GM12878 (cell line): ENCODE data around the gene NDUFV2. TPM values are rescaled to one million over a fixed set of nuclear protein-coding genes. Genes with fewer than 3 reads are reported as not detected.

Experiments used
- ATAC-seq: fragments of 200-7000 bp; cut with Tn5 transposase; 3 replicates; pipeline ENCODE4 v1.9.1; 2020; ENCODE audit warnings: mild to moderate bottlenecking, moderate library complexity
- BruUV-seq: library from RNA; stranded (reverse); fragments of 400-500 nt; replicated peaks from 2 replicates; lab custom pipeline; 2021; lab: Mats Ljungman, UMichigan
- CTCF ChIA-PET: fragments of 300-600 bp; sonication (Branson Sonifier 250); formaldehyde crosslinking; extraction: SDS; loops from one replicate; lab custom pipeline; 2021; ENCODE audit warnings: inconsistent platforms; lab: Yijun Ruan, JAX
- POLR2A ChIA-PET: fragments of 350-600 bp; formaldehyde crosslinking; extraction: SDS; loops from one replicate; lab custom pipeline; 2021; ENCODE audit warnings: inconsistent platforms; lab: Charles Lee
- RAD21 ChIA-PET: fragments of 300-600 bp; sonication (Branson Sonifier 250); formaldehyde crosslinking; loops from one replicate; lab custom pipeline; 2023; ENCODE audit warnings: antibody characterized with exemption; ENCODE audit not compliant: unreplicated experiment; lab: Charles Lee
- SMC1A ChIA-PET: fragments of 300-600 bp; sonication (Branson Sonifier 250); formaldehyde crosslinking; loops from one replicate; lab custom pipeline; 2023; ENCODE audit not compliant: unreplicated experiment, uncharacterized antibody; lab: Charles Lee
- DNase-seq: peaks from one replicate; pipeline ENCODE4 v3.0.0-alpha.2; 2011; ENCODE audit warnings: low read depth, low spot score
- FAIRE-seq: peaks from 3 replicates; lab custom pipeline; 2011; peaks lifted over from hg19 to GRCh38; lab: Jason Lieb, UNC
- H2AFZ ChIP-seq: 2 replicates; pipeline ENCODE4 v1.6.0; 2011; ENCODE audit warnings: low read depth, low read length, control low read depth; ENCODE audit not compliant: control insufficient read depth
- H3K27ac ChIP-seq: 2 replicates; pipeline ENCODE4 v1.5.1; 2011; ENCODE audit warnings: control low read depth; ENCODE audit not compliant: control insufficient read depth, insufficient read depth
- H3K27me3 ChIP-seq, 2 experiments: replicated peaks in 1 of 2; 2 replicates each; pipeline versions ENCODE4 v1.6.0 to v1.6.1; 2011; ENCODE audit warnings: low read length in 1 of 2; ENCODE audit not compliant: control insufficient read depth in 2 of 2, insufficient read depth in 2 of 2
- H3K36me3 ChIP-seq, 2 experiments: 2 replicates each; pipeline ENCODE4 v1.5.1; 2011; ENCODE audit warnings: low read length in 1 of 2; ENCODE audit not compliant: control insufficient read depth in 2 of 2, insufficient read depth in 2 of 2
- H3K4me1 ChIP-seq: 2 replicates; pipeline ENCODE4 v1.6.1; 2011; ENCODE audit warnings: mild to moderate bottlenecking, low read length, moderate library complexity, mixed read lengths; ENCODE audit not compliant: control insufficient read depth, insufficient read depth
- H3K4me2 ChIP-seq: 2 replicates; pipeline ENCODE4 v1.6.0; 2011; ENCODE audit warnings: control low read depth; ENCODE audit not compliant: control insufficient read depth, insufficient read depth
- H3K4me3 ChIP-seq: fragments of 200-600 bp; sonication (generic); 2 replicates; pipeline ENCODE4 v1.5.1; 2016
- H3K79me2 ChIP-seq: 2 replicates; pipeline ENCODE4 v1.6.0; 2011; ENCODE audit warnings: low read length; ENCODE audit not compliant: control insufficient read depth, insufficient read depth
- H3K9ac ChIP-seq: 2 replicates; pipeline ENCODE4 v1.8.0; 2011; ENCODE audit warnings: low read length, control low read depth, mixed read lengths; ENCODE audit not compliant: control insufficient read depth, insufficient read depth
- H3K9me3 ChIP-seq: replicated peaks from 3 replicates; pipeline ENCODE4 v1.5.1; 2011; ENCODE audit warnings: mild to moderate bottlenecking, low read length; ENCODE audit not compliant: control insufficient read depth, insufficient read depth
- H4K20me1 ChIP-seq: 2 replicates; pipeline ENCODE4 v1.6.0; 2011; ENCODE audit not compliant: control insufficient read depth, insufficient read depth
- BCL11A ChIP-seq: IDR thresholded peaks from 2 replicates; pipeline ENCODE4 v1.6.1; 2011; ENCODE audit warnings: low read depth, low read length
- BRCA1 ChIP-seq: IDR thresholded peaks from 2 replicates; pipeline ENCODE4 v1.6.1; 2011; ENCODE audit warnings: low read depth, low read length, improper control_type of control experiment
- CBFB ChIP-seq: IDR thresholded peaks from 2 replicates; pipeline ENCODE4 v1.6.1; 2016; ENCODE audit warnings: antibody characterized with exemption, low read depth
- ESRRA ChIP-seq: IDR thresholded peaks from 2 replicates; pipeline ENCODE4 v1.6.1; 2012; ENCODE audit warnings: mild to moderate bottlenecking, low read length, improper control_type of control experiment
- GATAD2B ChIP-seq: fragments of 450-650 bp; conservative IDR thresholded peaks from 2 replicates; pipeline ENCODE4 v1.6.1; 2017; ENCODE audit warnings: low read depth, mild to moderate bottlenecking, moderate library complexity
- HDGF ChIP-seq: fragments of 450-650 bp; IDR thresholded peaks from 2 replicates; pipeline ENCODE4 v1.6.1; 2016; ENCODE audit warnings: antibody characterized with exemption
- MEF2B ChIP-seq: fragments of 450-650 bp; IDR thresholded peaks from 2 replicates; pipeline ENCODE4 v1.6.1; 2018; ENCODE audit warnings: mild to moderate bottlenecking, moderate library complexity; ENCODE audit not compliant: partially characterized antibody, poor library complexity, severe bottlenecking
- MXI1 ChIP-seq: fragments of 150-350 bp; IDR thresholded peaks from 2 replicates; pipeline ENCODE4 v1.6.1; 2011; ENCODE audit warnings: low read depth, mild to moderate bottlenecking, inconsistent platforms, low read length, improper control_type of control experiment
- NFIC ChIP-seq: IDR thresholded peaks from 2 replicates; pipeline ENCODE4 v1.6.1; 2012; ENCODE audit warnings: low read depth, mild to moderate bottlenecking, inconsistent platforms, low read length, moderate library complexity
- NFYA ChIP-seq: IDR thresholded peaks from 2 replicates; pipeline ENCODE4 v1.6.1; 2011; ENCODE audit warnings: low read depth, mild to moderate bottlenecking, low read length, improper control_type of control experiment, borderline replicate concordance
- RB1 ChIP-seq: fragments of 450-650 bp; formaldehyde crosslinking; IDR thresholded peaks from 2 replicates; pipeline ENCODE4 v1.6.1; 2017; ENCODE audit warnings: mild to moderate bottlenecking, borderline replicate concordance
- RELA ChIP-seq: fragments of 450-650 bp; IDR thresholded peaks from 2 replicates; pipeline ENCODE4 v1.8.0; 2014; ENCODE audit warnings: borderline replicate concordance; ENCODE audit not compliant: partially characterized antibody
- SMARCA5 ChIP-seq: fragments of 450-650 bp; IDR thresholded peaks from 2 replicates; pipeline ENCODE4 v1.6.1; 2017; ENCODE audit warnings: mild to moderate bottlenecking
- SP1 ChIP-seq: IDR thresholded peaks from one replicate; pipeline ENCODE4 v1.6.1; 2011; ENCODE audit warnings: low read depth, low read length
- STAT1 ChIP-seq: fragments of 450-650 bp; conservative IDR thresholded peaks from 2 replicates; pipeline ENCODE4 v1.6.1; 2014; ENCODE audit warnings: antibody characterized with exemption, mild to moderate bottlenecking
- TCF7 ChIP-seq: IDR thresholded peaks from 2 replicates; pipeline ENCODE4 v1.6.1; 2014; ENCODE audit warnings: antibody characterized with exemption, borderline replicate concordance
- WRNIP1 ChIP-seq: IDR thresholded peaks from 2 replicates; pipeline ENCODE4 v1.6.1; 2011; ENCODE audit warnings: low read depth, low read length, improper control_type of control experiment, borderline replicate concordance
- WGBS: methylation state at CpG from one replicate; pipeline ENCODE4 v1.1.6; 2016; ENCODE audit warnings: low lambda C conversion rate; ENCODE audit not compliant: insufficient replicate concordance, insufficient coverage; ENCODE audit errors: missing lambda C conversion rate; 5-methylcytosine and 5-hydroxymethylcytosine counted together
- in situ Hi-C: fragments of 300-500 bp; cut with MboI; formaldehyde crosslinking; loops from 9 replicates; pipeline ENCODE4 v1.14.3; 2018; ENCODE audit warnings: mixed read lengths
- intact Hi-C: fragments of 100-400 bp; cut with micrococcal nuclease; formaldehyde crosslinking; loops from one replicate; pipeline ENCODE4 v1.14.2; 2022; ENCODE audit not compliant: unreplicated experiment
- polyA plus RNA-seq, 11 experiments: library from polyadenylated mRNA; depleted of rRNA in 4 of 11; unstranded in 6 of 11; stranded (reverse) in 5 of 11; fragments of >200 nt; fragmentation: Nextera tagmentation in 4 of 11; fragmentation: Illumina TruSeq in 1 of 11; extraction: Ambion mirVana in 4 of 11; extraction: Trizol in 1 of 11; gene quantifications; 1 replicate in 1 of 11; 2 replicates in 10 of 11; pipeline versions ENCODE4 v1.2.1 to v1.2.3, GENCODE V29; 2011 to 2016; ENCODE audit warnings: inconsistent platforms in 2 of 11, missing spikeins in 2 of 11, low read depth in 1 of 11
- total RNA-seq, 4 experiments: library from RNA; depleted of rRNA in 3 of 4; stranded (reverse); fragments of >200 nt in 3 of 4; fragmentation: Illumina TruSeq in 1 of 4; extraction: Trizol in 1 of 4; gene quantifications; 2 replicates each; pipeline versions ENCODE4 v1.2.1 to v1.2.3, GENCODE V29; 2013 to 2021
- TF ChIP-seq, protein P1 (sequence below): IDR thresholded peaks from 2 replicates; pipeline ENCODE4 v1.6.1; 2012; ENCODE audit warnings: low read length, inconsistent platforms
- TF ChIP-seq, protein P2 (sequence below): IDR thresholded peaks from 2 replicates; pipeline ENCODE4 v1.6.1; 2012; ENCODE audit warnings: low read depth, low read length, improper control_type of control experiment
- TF ChIP-seq, protein P3 (sequence below): IDR thresholded peaks from 2 replicates; pipeline ENCODE4 v1.6.1; 2011; ENCODE audit warnings: borderline replicate concordance, low read depth, mild to moderate bottlenecking, moderate library complexity, mixed read lengths, low read length; ENCODE audit not compliant: insufficient read depth; ENCODE audit errors: extremely low read length

Gene NDUFV2
- total and polyA plus RNA-seq, 10 of the 15 experiments (the other 5 are each of a cell fraction or from before 2014, with no cell fraction given): 236 to 590 (median 321) TPM

DNA sequence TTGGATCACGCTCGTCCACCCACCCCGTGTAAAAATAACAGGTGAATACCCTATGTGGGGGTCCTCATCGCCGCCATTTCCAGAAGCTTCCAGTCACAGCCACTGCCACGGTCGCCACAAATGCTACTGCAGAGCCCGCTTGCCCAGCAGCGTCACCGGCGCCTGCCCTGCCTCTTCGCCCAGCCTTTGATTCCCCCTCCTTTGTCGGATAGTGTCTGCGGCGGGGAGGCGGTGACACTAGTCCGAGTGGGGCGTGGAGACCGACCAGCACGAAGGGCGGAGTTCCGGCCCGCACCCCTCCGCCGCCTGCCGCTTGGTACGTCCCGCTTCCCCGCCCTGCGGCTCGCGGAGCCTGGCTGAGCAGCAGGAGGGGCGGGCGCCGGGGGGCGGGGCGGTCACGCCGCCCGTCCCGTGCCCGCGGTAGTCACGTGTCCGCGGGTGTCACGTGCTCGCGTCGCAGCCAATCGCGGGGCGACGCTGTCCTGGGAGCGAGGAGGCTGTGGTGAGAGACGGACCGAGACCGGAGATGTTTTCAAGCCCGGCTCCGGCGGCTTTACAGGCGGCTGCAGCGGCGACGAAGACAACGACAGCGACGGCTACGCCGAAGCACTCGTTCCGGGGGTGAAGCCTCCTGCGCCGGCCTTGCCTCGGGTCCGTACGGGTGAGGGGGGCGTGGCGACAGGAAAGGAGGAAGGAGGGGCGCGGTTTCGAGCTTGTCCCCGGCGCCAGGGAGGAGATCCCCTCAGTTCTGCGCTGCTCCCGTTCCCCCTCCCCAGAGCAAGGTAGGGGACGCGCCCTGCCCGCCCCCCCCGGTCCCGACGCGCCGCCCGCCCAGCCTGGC, 34.0 kb downstream of the NDUFV2 start, which contains the start of gene ANKRD12:
Gene ANKRD12 (plus strand): TSS at position 467 of the 841 bp plus-strand sequence. CDS start 45,652 bp downstream, outside the sequence.
- peaks cover 48% of the 10 kb centered on the region for H3K79me2 ChIP-seq
- TF ChIP-seq, protein P1, sequence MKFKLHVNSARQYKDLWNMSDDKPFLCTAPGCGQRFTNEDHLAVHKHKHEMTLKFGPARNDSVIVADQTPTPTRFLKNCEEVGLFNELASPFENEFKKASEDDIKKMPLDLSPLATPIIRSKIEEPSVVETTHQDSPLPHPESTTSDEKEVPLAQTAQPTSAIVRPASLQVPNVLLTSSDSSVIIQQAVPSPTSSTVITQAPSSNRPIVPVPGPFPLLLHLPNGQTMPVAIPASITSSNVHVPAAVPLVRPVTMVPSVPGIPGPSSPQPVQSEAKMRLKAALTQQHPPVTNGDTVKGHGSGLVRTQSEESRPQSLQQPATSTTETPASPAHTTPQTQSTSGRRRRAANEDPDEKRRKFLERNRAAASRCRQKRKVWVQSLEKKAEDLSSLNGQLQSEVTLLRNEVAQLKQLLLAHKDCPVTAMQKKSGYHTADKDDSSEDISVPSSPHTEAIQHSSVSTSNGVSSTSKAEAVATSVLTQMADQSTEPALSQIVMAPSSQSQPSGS: no peak; the same call in 1 of the 2 replicates
- TF ChIP-seq BRCA1 (no peak), SP1 (peak; percentile 59), WRNIP1 (no peak), STAT1 (no peak), CBFB (peak; percentile 78), MXI1 (no peak; the same call in none of the 2 replicates), MEF2B (peak; percentile 95), ESRRA (peak; percentile 64; the same call in 1 of the 2 replicates), RELA (peak; percentile 71), NFYA (no peak), HDGF (peak; percentile 87), BCL11A (no peak), GATAD2B (peak; percentile 77; the same call in 1 of the 2 replicates), NFIC (0 out of 2 replicates have a peak, but pooled peaks have one; percentile 28), RB1 (no peak), SMARCA5 (no peak; the same call in 1 of the 2 replicates), TCF7 (no peak)
- TF ChIP-seq, protein P2, sequence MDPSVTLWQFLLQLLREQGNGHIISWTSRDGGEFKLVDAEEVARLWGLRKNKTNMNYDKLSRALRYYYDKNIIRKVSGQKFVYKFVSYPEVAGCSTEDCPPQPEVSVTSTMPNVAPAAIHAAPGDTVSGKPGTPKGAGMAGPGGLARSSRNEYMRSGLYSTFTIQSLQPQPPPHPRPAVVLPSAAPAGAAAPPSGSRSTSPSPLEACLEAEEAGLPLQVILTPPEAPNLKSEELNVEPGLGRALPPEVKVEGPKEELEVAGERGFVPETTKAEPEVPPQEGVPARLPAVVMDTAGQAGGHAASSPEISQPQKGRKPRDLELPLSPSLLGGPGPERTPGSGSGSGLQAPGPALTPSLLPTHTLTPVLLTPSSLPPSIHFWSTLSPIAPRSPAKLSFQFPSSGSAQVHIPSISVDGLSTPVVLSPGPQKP: peak; percentile 72
- TF ChIP-seq, protein P3, sequence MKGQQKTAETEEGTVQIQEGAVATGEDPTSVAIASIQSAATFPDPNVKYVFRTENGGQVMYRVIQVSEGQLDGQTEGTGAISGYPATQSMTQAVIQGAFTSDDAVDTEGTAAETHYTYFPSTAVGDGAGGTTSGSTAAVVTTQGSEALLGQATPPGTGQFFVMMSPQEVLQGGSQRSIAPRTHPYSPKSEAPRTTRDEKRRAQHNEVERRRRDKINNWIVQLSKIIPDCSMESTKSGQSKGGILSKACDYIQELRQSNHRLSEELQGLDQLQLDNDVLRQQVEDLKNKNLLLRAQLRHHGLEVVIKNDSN: peak; percentile 99

More for the DNA sequence above, 34.0 kb downstream of the NDUFV2 start, which contains the start of gene ANKRD12:
- ChIA-PET RAD21 (interaction anchor here (0.8 to 6.3 kb wide), 10 partner anchors 11 to 70 kb away, joined by 3 to 73 read pairs (median 4); partner anchors contain the start of gene NDUFV2), POLR2A (interaction anchor here (0.6 to 8.0 kb wide), 10 partner anchors 11 to 70 kb away, joined by 3 to 85 read pairs (median 9); partner anchors contain the start of gene NDUFV2), SMC1A (interaction anchor here (0.6 to 11.5 kb wide), 8 partner anchors 11 to 71 kb away, joined by 3 to 137 read pairs (median 6); no protein-coding TSS in a partner anchor), CTCF (interaction anchor here (0.8 to 9.9 kb wide), 6 partner anchors 11 to 64 kb away, joined by 3 to 95 read pairs (median 8); partner anchors contain the start of gene NDUFV2)
- in situ Hi-C loops (loop anchor here (5.0 kb wide), 1 partner anchor 64 kb away; no protein-coding TSS in a partner anchor), intact Hi-C loops (loop anchor here (1.0 to 5.0 kb wide), 3 partner anchors 19 to 341 kb away; partner anchors contain the start of genes NDUFV2 and RALBP1)
- FAIRE-seq (no peak), DNase-seq (peak; percentile 89), ATAC-seq (peak; percentile 86)
- H3K27me3 ChIP-seq: no peaks in the 10 kb centered on the region
- no peaks in the 10 kb centered on the region for H3K9me3 ChIP-seq
- peak within 1 kb of the TSS; percentile 80 for H3K27ac ChIP-seq
- BruUV-seq: no TSS peak
- H3K9ac ChIP-seq: peak within 1 kb of the TSS; percentile 87
- peak within 1 kb of the TSS; percentile 97 for H3K4me2 ChIP-seq
- no peaks in the 10 kb centered on the region for H4K20me1 ChIP-seq
- H2AFZ ChIP-seq: peak within 1 kb of the TSS; percentile 89
- WGBS: under 1% methylated on average over 62 of the region's 95 CpGs
- peaks cover 2 to 15% of the 10 kb centered on the region in 2 experiments; a peak in 3 of 4 replicates for H3K36me3 ChIP-seq
- peak within 1 kb of the TSS; percentile 92 for H3K4me3 ChIP-seq
- H3K4me1 ChIP-seq: no peaks in the 10 kb centered on the region; the same call in 1 of the 2 replicates
